Right lobe of liver (tissue), 4 donors: ENCODE results near the gene ZCCHC14.

Experiments used
- POLR2A ChIP-seq: fragments of 450-650 bp; IDR thresholded peaks from one replicate; pipeline ENCODE4 v1.6.1; 2017; ENCODE audit warnings: antibody characterized with exemption, mild to moderate bottlenecking
- TF ChIP-seq, protein P1 (sequence below), 4 donors: fragments of 200-600 bp in 3 of 4; fragments of 450-650 bp in 1 of 4; IDR thresholded peaks; one replicate each; pipeline versions ENCODE4 v1.5.1 to v1.8.0; 2016 to 2022; ENCODE audit warnings: antibody characterized with exemption in 4 of 4, mild to moderate bottlenecking in 2 of 4
- donor health status: DM: no; HTN: no; CAD: no.
- donor health status: DM: no; HTN: no; CAD: no.
- donor health status: DM: no; HTN: yes; CAD: no.

DNA sequence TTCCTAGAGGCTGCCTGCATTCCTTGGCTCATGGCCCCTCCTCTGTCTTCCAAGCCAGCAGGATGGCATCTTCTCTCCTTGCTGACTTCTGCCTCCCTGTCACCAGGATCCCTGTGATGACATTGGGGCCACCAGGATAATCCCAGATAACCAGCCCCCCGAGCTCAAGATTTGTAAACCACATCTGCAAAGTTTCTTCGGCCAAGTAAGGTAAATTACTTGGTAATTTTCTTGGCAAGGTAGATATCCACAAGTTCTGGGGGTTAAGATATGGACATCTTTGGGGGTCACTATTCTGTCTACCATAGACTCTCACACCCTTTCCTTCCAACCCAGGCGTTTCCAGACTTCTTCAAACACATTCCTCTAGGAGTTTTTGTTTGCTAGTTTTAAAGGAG lies 42.6 kb upstream of the ZCCHC14 start:
- no peak for TF ChIP-seq POLR2A
- TF ChIP-seq, protein P1, sequence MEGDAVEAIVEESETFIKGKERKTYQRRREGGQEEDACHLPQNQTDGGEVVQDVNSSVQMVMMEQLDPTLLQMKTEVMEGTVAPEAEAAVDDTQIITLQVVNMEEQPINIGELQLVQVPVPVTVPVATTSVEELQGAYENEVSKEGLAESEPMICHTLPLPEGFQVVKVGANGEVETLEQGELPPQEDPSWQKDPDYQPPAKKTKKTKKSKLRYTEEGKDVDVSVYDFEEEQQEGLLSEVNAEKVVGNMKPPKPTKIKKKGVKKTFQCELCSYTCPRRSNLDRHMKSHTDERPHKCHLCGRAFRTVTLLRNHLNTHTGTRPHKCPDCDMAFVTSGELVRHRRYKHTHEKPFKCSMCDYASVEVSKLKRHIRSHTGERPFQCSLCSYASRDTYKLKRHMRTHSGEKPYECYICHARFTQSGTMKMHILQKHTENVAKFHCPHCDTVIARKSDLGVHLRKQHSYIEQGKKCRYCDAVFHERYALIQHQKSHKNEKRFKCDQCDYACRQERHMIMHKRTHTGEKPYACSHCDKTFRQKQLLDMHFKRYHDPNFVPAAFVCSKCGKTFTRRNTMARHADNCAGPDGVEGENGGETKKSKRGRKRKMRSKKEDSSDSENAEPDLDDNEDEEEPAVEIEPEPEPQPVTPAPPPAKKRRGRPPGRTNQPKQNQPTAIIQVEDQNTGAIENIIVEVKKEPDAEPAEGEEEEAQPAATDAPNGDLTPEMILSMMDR (IDR thresholded peaks at IDR 0.05): no peak
